Bronchial epithelial cell (primary cell): Measurements from ENCODE around the gene PDE6H. TPM values are rescaled to one million over a fixed set of nuclear protein-coding genes. Genes with fewer than 3 reads are reported as not detected.

Experiments used
- DNase-seq: peaks from one replicate; pipeline ENCODE4 v3.0.0-alpha.2; 2010; ENCODE audit warnings: low read depth
- FAIRE-seq: peaks from 2 replicates; lab custom pipeline; 2011; peaks lifted over from hg19 to GRCh38; lab: Jason Lieb, UNC
- H3K27me3 ChIP-seq: 2 replicates; pipeline ENCODE4 v1.5.1; 2011; ENCODE audit warnings: low read length; ENCODE audit not compliant: control insufficient read depth, insufficient read depth
- H3K36me3 ChIP-seq: 2 replicates; pipeline ENCODE4 v1.5.1; 2011; ENCODE audit warnings: low read length; ENCODE audit not compliant: control insufficient read depth, insufficient read depth
- H3K4me3 ChIP-seq: 2 replicates; pipeline ENCODE4 v1.5.1; 2011; ENCODE audit warnings: mild to moderate bottlenecking, low read depth, low read length, control low read depth
- total RNA-seq: library from RNA; depleted of rRNA; stranded (reverse); fragments of >200 nt; gene quantifications from 2 replicates; pipeline ENCODE4 v1.2.1, GENCODE V29; 2014
- TF ChIP-seq, protein P1 (sequence below): IDR thresholded peaks from 2 replicates; pipeline ENCODE4 v1.5.1; 2011; ENCODE audit warnings: mild to moderate bottlenecking, moderate library complexity, low read length, control low read depth, inconsistent platforms; ENCODE audit not compliant: insufficient read depth, severe bottlenecking

The PDE6H gene
- total RNA-seq, 1 donor from 2014 or later, result not detected

GRCh38 chr12:14931359-14931758, 41.5 kb upstream of the PDE6H start:
- H3K4me3 ChIP-seq, result no peak overlapping the region
- no peaks in the 10 kb centered on the region for H3K27me3 ChIP-seq
- TF ChIP-seq, protein P1, sequence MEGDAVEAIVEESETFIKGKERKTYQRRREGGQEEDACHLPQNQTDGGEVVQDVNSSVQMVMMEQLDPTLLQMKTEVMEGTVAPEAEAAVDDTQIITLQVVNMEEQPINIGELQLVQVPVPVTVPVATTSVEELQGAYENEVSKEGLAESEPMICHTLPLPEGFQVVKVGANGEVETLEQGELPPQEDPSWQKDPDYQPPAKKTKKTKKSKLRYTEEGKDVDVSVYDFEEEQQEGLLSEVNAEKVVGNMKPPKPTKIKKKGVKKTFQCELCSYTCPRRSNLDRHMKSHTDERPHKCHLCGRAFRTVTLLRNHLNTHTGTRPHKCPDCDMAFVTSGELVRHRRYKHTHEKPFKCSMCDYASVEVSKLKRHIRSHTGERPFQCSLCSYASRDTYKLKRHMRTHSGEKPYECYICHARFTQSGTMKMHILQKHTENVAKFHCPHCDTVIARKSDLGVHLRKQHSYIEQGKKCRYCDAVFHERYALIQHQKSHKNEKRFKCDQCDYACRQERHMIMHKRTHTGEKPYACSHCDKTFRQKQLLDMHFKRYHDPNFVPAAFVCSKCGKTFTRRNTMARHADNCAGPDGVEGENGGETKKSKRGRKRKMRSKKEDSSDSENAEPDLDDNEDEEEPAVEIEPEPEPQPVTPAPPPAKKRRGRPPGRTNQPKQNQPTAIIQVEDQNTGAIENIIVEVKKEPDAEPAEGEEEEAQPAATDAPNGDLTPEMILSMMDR, result no peak
- no peaks in the 10 kb centered on the region for H3K36me3 ChIP-seq
- FAIRE-seq (no peak), DNase-seq (no peak)

DNA sequence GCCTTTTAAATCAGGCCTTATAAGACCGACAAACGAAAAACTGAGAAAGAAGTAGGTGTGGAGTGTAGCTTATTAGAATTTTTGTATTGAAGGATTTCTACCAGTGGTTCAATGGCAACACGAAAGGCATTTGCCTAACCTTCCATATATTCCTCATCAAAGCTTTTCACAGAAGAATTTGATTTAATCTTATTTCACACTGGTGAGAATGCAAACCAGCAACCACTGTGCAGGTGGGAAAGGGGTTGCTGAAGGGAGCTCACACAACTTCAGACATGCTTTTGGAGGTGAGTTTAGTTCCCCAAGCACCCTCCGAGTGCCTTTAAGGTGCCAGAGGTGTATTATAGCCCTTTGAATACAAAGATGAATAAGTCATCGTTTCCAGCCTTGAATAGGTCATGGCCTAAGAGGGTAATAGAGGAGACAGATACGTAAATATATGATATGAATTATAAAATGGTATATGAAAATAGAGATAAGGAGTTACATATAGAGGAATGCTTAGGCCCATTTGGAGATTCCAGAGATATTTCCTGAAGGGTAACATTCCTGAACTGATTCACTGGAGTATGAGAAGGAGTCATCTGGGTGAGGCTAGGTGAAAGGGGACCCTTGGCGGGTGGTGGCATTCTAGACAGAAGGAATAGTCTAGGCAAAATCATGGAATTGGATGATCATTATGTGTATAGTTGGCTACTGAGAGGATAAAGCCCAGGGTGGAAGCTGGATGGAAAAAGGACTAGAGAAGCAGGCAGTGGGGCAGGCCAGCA, 40.9 kb upstream of the PDE6H start:
- TF ChIP-seq, protein P1, result no peak
- no peaks in the 10 kb centered on the region for H3K27me3 ChIP-seq
- FAIRE-seq (no peak), DNase-seq (peak; percentile 79)
- H3K36me3 ChIP-seq, result no peaks in the 10 kb centered on the region
- H3K4me3 ChIP-seq, result no peak overlapping the region

DNA sequence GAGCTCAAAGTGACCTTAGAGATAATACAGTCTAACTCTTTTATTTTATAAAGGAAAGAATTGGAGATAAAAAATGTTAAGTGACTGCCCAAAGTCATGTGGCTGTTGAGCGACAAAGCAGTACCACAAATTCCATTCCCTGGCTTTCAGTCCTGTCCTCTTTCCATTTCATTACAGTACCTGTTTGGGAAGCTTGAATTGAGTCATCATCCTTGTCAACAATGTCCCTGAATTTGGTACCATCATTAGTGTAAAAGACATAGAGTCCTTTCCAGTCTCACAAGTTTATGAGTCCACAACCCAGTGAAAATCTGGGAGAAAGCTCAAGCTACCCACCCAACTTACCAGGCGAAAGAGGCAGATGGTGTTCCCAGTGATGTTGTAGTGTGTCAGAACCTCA, 38.3 kb upstream of the PDE6H start:
- TF ChIP-seq, protein P1, result no peak
- DNase-seq, result no peak
- no peak for FAIRE-seq
- Histone ChIP-seq H3K27me3 (no peaks in the 10 kb centered on the region), H3K36me3 (no peaks in the 10 kb centered on the region), H3K4me3 (no peak overlapping the region)

DNA sequence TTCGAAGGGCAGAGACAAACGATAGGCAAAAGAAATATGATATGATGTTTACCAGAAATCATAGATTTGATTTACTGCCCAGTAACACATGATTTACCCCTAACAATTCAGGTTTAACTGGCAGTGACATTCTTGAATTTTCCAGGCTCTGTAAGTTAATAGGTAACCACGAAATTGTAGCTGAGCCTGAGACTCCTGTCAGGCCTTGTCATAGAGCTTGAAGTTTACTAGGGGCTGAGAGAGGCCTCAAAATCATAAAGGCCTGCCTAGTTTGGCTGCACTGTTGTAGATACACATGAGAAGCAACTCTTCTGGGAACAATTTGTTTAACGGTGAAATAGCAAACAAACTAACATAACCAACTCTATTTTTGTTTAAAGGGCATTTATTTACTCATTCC, 37.8 kb upstream of the PDE6H start:
- Histone ChIP-seq H3K4me3 (no peak overlapping the region), H3K36me3 (no peaks in the 10 kb centered on the region), H3K27me3 (no peaks in the 10 kb centered on the region)
- FAIRE-seq, result no peak
- TF ChIP-seq, protein P1, result no peak
- no peak for DNase-seq

DNA sequence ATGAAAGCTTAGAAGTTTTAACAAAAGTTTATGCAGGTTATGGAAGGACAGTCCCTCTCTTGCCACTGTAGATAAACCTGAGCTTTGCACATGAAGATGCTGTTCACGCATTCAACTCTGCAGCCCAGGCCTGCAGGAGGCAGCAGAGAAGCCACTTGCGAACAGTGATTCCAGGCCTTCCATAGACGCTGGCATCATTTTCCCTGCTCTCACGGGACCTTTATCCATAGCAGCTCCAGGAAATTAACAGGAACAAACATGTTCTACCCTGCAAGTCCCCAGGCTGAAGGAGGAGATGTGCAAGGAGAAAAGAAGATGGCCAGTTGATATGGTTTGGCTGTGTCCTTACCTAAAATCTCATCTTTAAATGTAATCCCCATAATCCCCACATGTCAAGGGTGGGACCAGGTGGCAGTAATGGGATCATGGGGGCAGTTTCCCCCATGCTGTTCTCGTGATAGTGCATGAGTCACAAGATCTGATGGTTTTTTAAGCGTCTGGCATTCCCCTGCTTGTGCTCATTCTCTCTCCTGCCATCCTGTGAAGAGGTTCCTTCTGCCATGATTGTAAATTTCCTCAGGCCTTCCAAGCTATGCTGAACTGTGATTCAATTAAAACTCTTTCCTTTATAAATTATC, 36.5 kb upstream of the PDE6H start:
- no peak for FAIRE-seq

More for the DNA sequence above, 36.5 kb upstream of the PDE6H start:
- H3K4me3 ChIP-seq, result no peak overlapping the region
- H3K36me3 ChIP-seq, result no peaks in the 10 kb centered on the region
- no peaks in the 10 kb centered on the region for H3K27me3 ChIP-seq
- DNase-seq, result peak; percentile 44
- TF ChIP-seq, protein P1, result peak; percentile 11
